ENCODE measurements around the gene CIITA. TPM values are rescaled to one million over a fixed set of nuclear protein-coding genes. Genes with fewer than 3 reads are reported as not detected.

CIITA gene
- total RNA-seq, 1 donor from 2014 or later = 401 TPM

DNA sequence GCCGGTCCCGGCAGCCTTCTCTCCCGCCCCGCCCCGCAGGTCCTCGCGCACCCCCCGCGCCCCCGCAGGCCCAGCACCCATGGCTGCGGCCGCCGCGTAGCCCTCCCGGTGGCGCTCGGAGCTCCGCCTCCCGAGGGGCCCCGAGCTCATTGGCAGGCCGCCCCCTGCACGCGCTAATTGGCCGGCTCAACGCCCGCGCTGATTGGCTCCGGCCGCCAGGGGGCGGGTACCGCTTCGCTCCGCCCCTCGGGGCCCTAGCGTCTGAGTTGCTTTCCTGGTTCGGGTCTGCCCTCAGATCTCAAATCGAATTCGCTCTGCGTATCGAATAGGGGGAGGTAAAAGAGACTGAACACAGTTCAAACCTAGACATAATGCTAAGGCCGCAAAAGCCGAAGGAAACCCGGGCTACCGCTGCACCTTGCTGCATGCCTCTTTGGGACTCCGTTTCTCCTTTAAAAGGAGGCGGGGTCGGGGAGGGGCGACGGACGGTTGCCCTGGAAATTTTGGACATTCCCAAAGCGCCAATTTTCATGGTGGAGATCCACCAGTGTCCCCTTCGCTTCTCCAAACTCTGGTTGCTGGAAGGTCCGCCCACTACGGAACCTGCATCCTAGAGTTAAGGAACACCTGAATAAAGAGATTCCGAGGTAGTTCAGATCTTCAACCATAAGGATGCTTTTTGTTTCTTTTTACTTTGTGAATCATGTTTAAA, 65.5 kb downstream of the CIITA start, which contains the start of gene DEXI:
Gene DEXI (minus strand): TSS at position 117 of the 712 bp plus-strand sequence. CDS start 463 bp downstream, outside the sequence.
- ChIA-PET POLR2A (interaction anchor here (0.5 to 2.5 kb wide), 22 partner anchors 8 to 727 kb away, joined by 3 to 15 read pairs (median 4); partner anchors contain the start of genes CIITA, NUBP1 and SOCS1), CTCF (interaction anchor here (0.7 to 1.0 kb wide), 2 partner anchors 12 to 24 kb away, joined by 3 to 6 read pairs; no protein-coding TSS in a partner anchor)
- DNase-seq = peak; percentile 94
- H3K4me1 Mint-ChIP-seq = peaks cover 85% of the 10 kb centered on the region
- peak within 1 kb of the TSS; percentile 81 for H3K27ac Mint-ChIP-seq
- peak; percentile 80 for ATAC-seq (ENCODE audit: low read depth)
- peak within 1 kb of the TSS; percentile 90 for H3K4me3 Mint-ChIP-seq
- H3K9me3 Mint-ChIP-seq = no peaks in the 10 kb centered on the region
- H3K27me3 Mint-ChIP-seq = no peaks in the 10 kb centered on the region
- intact Hi-C loops (cut with micrococcal nuclease) = loop anchor here (1.0 to 10.0 kb wide), 3 partner anchors 12 to 1862 kb away; partner anchors contain the start of gene CPPED1
- peaks cover 10% of the 10 kb centered on the region for H3K36me3 Mint-ChIP-seq (ENCODE audit: low read depth)
- TF ChIP-seq CTCF (IDR thresholded peaks at IDR 0.05) = no peak

DNA sequence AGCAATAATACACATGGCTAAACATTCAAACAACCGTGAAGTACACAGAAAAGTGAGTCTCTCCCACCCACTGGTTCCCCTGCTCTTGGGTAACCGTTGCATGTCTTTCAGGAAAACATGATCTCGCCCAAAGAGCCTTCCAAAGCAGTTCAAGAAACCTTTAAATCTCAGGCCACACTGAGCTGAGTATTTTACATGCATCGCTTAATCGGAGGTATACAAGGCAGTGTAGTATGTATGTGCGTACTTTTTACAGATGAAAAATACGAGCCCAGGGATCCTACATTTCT, 66.0 kb downstream of the CIITA start:
- H3K27ac Mint-ChIP-seq = peak overlapping the region; percentile 53
- no peak for ATAC-seq (ENCODE audit: low read depth)
- intact Hi-C loops (cut with micrococcal nuclease) = loop anchor here (10.0 kb wide), 2 partner anchors 648 to 1862 kb away; partner anchors contain the start of gene CPPED1

DNA sequence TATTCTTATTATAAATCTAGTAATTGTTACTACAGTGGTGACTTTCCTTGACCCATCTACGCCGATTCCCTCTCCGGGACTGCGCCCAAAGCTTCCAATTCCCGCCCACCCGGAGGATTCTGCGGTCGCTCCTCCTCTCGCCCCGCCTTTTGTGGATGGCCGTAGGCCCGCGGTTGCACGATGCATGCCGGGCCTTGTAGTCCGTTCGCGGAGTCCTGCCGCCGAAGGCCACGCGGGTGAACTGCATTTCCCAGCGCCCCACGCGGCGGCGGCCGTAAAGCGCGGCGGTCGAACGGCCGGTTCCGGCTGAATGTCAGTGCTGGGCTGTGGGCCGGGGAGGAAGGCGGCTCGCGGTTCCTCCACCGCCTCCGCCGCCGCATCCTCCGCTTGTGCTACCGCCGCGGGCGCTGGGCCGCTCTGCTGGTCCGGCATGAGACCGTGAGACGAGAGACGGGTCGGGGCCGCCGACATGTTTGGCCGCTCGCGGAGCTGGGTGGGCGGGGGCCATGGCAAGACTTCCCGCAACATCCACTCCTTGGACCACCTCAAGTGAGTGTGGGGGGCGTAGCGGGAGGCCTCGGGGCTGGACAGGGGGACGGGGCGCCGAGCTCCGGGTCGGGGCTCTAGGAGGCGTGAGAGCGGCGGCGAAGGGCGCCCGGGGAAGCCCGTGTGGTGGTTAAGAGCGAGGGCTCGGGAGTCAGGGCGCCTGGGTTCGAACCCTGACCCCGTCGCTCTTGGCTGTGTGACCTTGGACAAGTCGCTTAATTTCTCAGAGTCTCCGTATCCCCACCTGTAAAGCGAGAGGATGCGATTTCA, 67.5 kb downstream of the CIITA start, which contains the start of gene CLEC16A:
Gene CLEC16A (plus strand): TSS at position 316 of the 816 bp plus-strand sequence. CDS start 154 bp downstream, at position 470.
- no peak for TF ChIP-seq CTCF (IDR thresholded peaks at IDR 0.05)
- DNase-seq (peak; percentile 97), ATAC-seq (ENCODE audit: low read depth) (peak; percentile 74)
- no peaks in the 10 kb centered on the region for H3K27me3 Mint-ChIP-seq
- CTCF ChIA-PET = interaction anchor here (1.2 kb wide), 1 partner anchor 19 kb away, joined by 4 read pairs; no protein-coding TSS in a partner anchor
- POLR2A ChIA-PET = interaction anchor here (0.5 to 2.0 kb wide), 13 partner anchors 10 to 907 kb away, joined by 3 to 18 read pairs (median 4); partner anchors contain the start of genes NUBP1, RSL1D1 and SOCS1
- no peaks in the 10 kb centered on the region for H3K9me3 Mint-ChIP-seq
- H3K27ac Mint-ChIP-seq = peak within 1 kb of the TSS; percentile 81
- peaks cover 83% of the 10 kb centered on the region for H3K4me1 Mint-ChIP-seq
- H3K4me3 Mint-ChIP-seq = peak within 1 kb of the TSS; percentile 90
- intact Hi-C loops (cut with micrococcal nuclease) = loop anchor here (1.0 to 10.0 kb wide), 6 partner anchors 68 to 1860 kb away; partner anchors contain the start of genes CIITA, CPPED1, GSPT1 and ZC3H7A
- peaks cover 7% of the 10 kb centered on the region for H3K36me3 Mint-ChIP-seq (ENCODE audit: low read depth)

More for the DNA sequence above, 66.0 kb downstream of the CIITA start:
- Mint-ChIP-seq H3K27me3 (no peaks in the 10 kb centered on the region), H3K4me1 (peaks cover 83% of the 10 kb centered on the region), H3K36me3 (ENCODE audit: low read depth) (peaks cover 7% of the 10 kb centered on the region), H3K4me3 (peak overlapping the region; percentile 90), H3K9me3 (no peaks in the 10 kb centered on the region)
- no peak for DNase-seq
- POLR2A ChIA-PET = interaction anchor here (1.3 to 2.5 kb wide), 2 partner anchors 17 to 24 kb away, joined by 5 to 8 read pairs; no protein-coding TSS in a partner anchor
- TF ChIP-seq CTCF (IDR thresholded peaks at IDR 0.05) = no peak
- CTCF ChIA-PET = no interaction called here

DNA sequence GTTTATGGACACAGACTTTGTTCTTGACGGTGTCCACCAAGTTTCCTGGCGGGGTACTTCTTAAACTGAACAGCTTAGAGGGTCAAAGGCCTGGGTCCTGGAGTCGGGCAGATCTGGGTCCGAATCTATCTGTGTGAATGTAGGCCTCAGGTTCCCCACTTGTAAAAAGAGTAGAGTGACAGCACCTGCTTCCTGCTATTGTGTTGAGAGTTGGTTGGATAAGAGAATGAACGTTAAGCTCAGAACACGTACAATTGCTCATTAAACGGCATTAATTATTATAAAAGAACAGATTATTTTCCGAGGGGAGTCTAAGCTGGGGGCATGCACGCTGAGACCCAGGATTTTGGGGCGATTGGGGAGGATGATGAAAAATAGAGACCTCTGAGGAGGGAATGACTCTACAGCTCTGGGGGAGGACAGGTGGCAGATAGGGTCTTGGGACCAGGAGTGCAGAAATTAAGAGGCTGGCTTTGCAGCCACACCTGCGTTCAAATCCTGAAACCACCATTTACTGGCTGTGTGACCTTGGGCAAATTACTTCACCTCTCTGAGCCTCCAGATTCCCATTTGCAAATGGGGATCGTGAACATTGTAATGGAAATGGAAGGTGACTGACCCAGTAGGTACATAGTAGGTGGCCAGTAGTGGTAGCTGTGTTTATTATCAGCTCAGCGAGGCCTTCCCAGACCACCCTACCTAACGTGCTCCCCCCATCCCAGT, 68.2 kb downstream of the CIITA start:
- peaks cover 7% of the 10 kb centered on the region for H3K36me3 Mint-ChIP-seq (ENCODE audit: low read depth)
- H3K9me3 Mint-ChIP-seq = no peaks in the 10 kb centered on the region
- no peaks in the 10 kb centered on the region for H3K27me3 Mint-ChIP-seq
- ChIA-PET POLR2A (interaction anchor here (0.5 to 2.0 kb wide), 13 partner anchors 10 to 906 kb away, joined by 3 to 18 read pairs (median 4); partner anchors contain the start of genes NUBP1, RSL1D1 and SOCS1), CTCF (interaction anchor here (1.2 kb wide), 1 partner anchor 18 kb away, joined by 4 read pairs; no protein-coding TSS in a partner anchor)
- H3K27ac Mint-ChIP-seq = peak overlapping the region; percentile 81
- H3K4me3 Mint-ChIP-seq = peak overlapping the region; percentile 89
- TF ChIP-seq CTCF (IDR thresholded peaks at IDR 0.05) = no peak
- intact Hi-C loops (cut with micrococcal nuclease) = loop anchor here (2.0 to 10.0 kb wide), 5 partner anchors 68 to 1860 kb away; partner anchors contain the start of genes CIITA, CPPED1, GSPT1 and ZC3H7A
- peaks cover 83% of the 10 kb centered on the region for H3K4me1 Mint-ChIP-seq
- no peak for DNase-seq
- ATAC-seq (ENCODE audit: low read depth) = no peak
